ENCODE data around the gene NOTCH1.

DNA sequence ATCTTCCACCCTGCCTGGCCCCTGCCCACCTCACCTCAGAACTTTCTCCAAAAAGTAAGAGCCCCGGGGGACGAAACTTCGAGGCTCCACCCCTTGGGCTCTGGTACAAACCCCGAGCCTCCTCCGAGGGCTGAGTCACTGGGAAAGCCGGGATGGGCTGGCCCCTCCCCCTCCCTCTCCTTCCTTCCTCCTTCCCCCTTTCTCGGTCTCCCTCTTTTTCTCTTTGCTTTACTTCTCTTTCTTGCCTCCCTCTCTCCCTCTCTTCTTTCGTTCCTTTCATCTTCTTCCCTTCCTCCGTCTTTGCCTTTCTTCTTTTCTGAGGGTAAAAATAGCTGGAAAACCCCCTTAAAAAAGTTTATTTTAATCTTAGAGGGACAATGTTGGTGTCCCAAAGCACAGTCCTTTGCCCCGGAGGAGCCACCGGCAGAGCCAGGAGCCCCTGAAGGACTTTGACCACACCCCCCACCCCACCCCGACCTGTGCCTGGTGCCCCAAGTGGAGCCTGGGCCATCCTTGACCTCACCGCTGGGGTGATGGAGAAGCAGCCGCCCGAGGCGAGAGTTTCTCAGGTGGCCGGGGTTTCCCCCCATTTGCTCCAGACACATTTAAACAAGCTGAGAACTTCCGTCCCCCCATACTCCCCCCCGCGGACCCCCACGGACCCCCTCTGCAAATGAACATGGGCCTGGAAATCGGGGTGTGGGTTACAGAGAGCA, 5.7 kb upstream of the NOTCH1 start:
- TF ChIP-seq EP300 (IDR thresholded peaks at IDR 0.05; ENCODE audit: borderline replicate concordance in 1 of 2, low read depth in 2 of 2, low read length in 2 of 2), result no peak
- TF ChIP-seq CBX5 (IDR thresholded peaks at IDR 0.05; ENCODE audit: low read depth, low read length), result no peak
